K562 (cell line): ENCODE measurements around the gene RAB38.

Experiments used
- ETV5 ChIP-seq: sonication (generic); formaldehyde crosslinking; IDR thresholded peaks from 2 replicates; pipeline ENCODE4 v1.4.0; 2020; ENCODE audit warnings: low read depth, mild to moderate bottlenecking, missing genetic modification reagents
- EZH2 ChIP-seq: IDR thresholded peaks from 2 replicates; pipeline ENCODE4 v1.6.1; 2012; ENCODE audit warnings: low read depth, mild to moderate bottlenecking, inconsistent platforms, low read length, borderline replicate concordance
- GABPA ChIP-seq: fragments of 200-800 bp; sonication (Bioruptor generic); conservative IDR thresholded peaks from 2 replicates; pipeline ENCODE4 v1.6.1; 2016; ENCODE audit warnings: low read depth, missing genetic modification characterization, missing compliant biosample characterization
- JUNB ChIP-seq: fragments of 450-650 bp; formaldehyde crosslinking; conservative IDR thresholded peaks from 2 replicates; pipeline ENCODE4 v1.4.0; 2020; ENCODE audit warnings: mild to moderate bottlenecking
- MAX ChIP-seq: sonication (generic); formaldehyde crosslinking; IDR thresholded peaks from 2 replicates; pipeline ENCODE4 v1.9.0; 2022; ENCODE audit warnings: mild to moderate bottlenecking, missing genetic modification reagents
- NR3C1 ChIP-seq: sonication (generic); formaldehyde crosslinking; IDR thresholded peaks from 2 replicates; pipeline ENCODE4 v1.8.1; 2022; ENCODE audit warnings: missing genetic modification reagents
- TBP ChIP-seq: optimal IDR thresholded peaks from 2 replicates; pipeline ENCODE3; 2011; ENCODE audit warnings: low read depth, low read length, improper control_type of control experiment
- TCF7 ChIP-seq: sonication (generic); IDR thresholded peaks from 2 replicates; pipeline ENCODE4 v1.6.1; 2016; ENCODE audit warnings: antibody characterized with exemption, borderline replicate concordance
- YY1 ChIP-seq, 3 experiments: IDR thresholded peaks; 2 replicates each; pipeline ENCODE4 v1.6.1; 2011; ENCODE audit warnings: low read length in 2 of 3, mild to moderate bottlenecking in 2 of 3, moderate library complexity in 2 of 3, borderline replicate concordance in 1 of 3, control low read depth in 1 of 3, low read depth in 1 of 3; ENCODE audit not compliant: insufficient read depth in 3 of 3, insufficient replicate concordance in 2 of 3, control insufficient read depth in 1 of 3, insufficient read length in 1 of 3; ENCODE audit errors: extremely low read depth in 1 of 3
- ZNF277 ChIP-seq: fragments of 250-450 bp; sonication (Bioruptor Pico); IDR thresholded peaks from 2 replicates; pipeline ENCODE4 v1.8.0; 2022; ENCODE audit warnings: inconsistent platforms, mild to moderate bottlenecking, moderate library complexity, borderline replicate concordance
- TF ChIP-seq, protein P1 (sequence below), 3 experiments: IDR thresholded peaks in 2 of 3; conservative IDR thresholded peaks in 1 of 3; 2 replicates each; pipeline ENCODE4 v1.5.1; 2011 to 2012; ENCODE audit warnings: low read length in 3 of 3, mild to moderate bottlenecking in 3 of 3, control low read depth in 2 of 3, improper control_type of control experiment in 1 of 3, inconsistent platforms in 1 of 3, low read depth in 1 of 3, mixed read lengths in 1 of 3, moderate library complexity in 1 of 3; ENCODE audit not compliant: insufficient read depth in 2 of 3
- TF ChIP-seq, protein P2 (sequence below): sonication (generic); formaldehyde crosslinking; IDR thresholded peaks from 2 replicates; pipeline ENCODE4 v1.8.1; 2023; ENCODE audit warnings: mild to moderate bottlenecking, missing genetic modification reagents

GRCh38 chr11:88068848-88069554 is 106.2 kb downstream of the RAB38 start:
- TF ChIP-seq TCF7, result no peak
- TF ChIP-seq EZH2, result no peak
- no peak for TF ChIP-seq TBP
- TF ChIP-seq, protein P1, sequence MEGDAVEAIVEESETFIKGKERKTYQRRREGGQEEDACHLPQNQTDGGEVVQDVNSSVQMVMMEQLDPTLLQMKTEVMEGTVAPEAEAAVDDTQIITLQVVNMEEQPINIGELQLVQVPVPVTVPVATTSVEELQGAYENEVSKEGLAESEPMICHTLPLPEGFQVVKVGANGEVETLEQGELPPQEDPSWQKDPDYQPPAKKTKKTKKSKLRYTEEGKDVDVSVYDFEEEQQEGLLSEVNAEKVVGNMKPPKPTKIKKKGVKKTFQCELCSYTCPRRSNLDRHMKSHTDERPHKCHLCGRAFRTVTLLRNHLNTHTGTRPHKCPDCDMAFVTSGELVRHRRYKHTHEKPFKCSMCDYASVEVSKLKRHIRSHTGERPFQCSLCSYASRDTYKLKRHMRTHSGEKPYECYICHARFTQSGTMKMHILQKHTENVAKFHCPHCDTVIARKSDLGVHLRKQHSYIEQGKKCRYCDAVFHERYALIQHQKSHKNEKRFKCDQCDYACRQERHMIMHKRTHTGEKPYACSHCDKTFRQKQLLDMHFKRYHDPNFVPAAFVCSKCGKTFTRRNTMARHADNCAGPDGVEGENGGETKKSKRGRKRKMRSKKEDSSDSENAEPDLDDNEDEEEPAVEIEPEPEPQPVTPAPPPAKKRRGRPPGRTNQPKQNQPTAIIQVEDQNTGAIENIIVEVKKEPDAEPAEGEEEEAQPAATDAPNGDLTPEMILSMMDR (IDR thresholded peaks at IDR 0.05 in 2 of 3, conservative IDR thresholded peaks at IDR 0.05 in 1 of 3; ENCODE audit: insufficient read depth in 2 of 3, low read depth in 1 of 3, low read length in 3 of 3), result no peak
- no peak for TF ChIP-seq ZNF277 (CRISPR knock-in tag)
- no peak for TF ChIP-seq JUNB (CRISPR knock-in tag)
- TF ChIP-seq MAX, result no peak
- no peak for TF ChIP-seq GABPA (tag)
- TF ChIP-seq YY1 (IDR thresholded peaks at IDR 0.05; ENCODE audit: borderline replicate concordance in 1 of 3, control insufficient read depth in 1 of 3, extremely low read depth in 1 of 3, insufficient read depth in 3 of 3, insufficient read length in 1 of 3, insufficient replicate concordance in 2 of 3, low read depth in 1 of 3, low read length in 2 of 3), result no peak
- TF ChIP-seq ETV5 (CRISPR knock-in tag), result no peak
- TF ChIP-seq, protein P2, sequence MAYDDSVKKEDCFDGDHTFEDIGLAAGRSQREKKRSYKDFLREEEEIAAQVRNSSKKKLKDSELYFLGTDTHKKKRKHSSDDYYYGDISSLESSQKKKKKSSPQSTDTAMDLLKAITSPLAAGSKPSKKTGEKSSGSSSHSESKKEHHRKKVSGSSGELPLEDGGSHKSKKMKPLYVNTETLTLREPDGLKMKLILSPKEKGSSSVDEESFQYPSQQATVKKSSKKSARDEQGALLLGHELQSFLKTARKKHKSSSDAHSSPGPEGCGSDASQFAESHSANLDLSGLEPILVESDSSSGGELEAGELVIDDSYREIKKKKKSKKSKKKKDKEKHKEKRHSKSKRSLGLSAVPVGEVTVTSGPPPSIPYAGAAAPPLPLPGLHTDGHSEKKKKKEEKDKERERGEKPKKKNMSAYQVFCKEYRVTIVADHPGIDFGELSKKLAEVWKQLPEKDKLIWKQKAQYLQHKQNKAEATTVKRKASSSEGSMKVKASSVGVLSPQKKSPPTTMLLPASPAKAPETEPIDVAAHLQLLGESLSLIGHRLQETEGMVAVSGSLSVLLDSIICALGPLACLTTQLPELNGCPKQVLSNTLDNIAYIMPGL, result no peak
- TF ChIP-seq NR3C1 (CRISPR knock-in tag), result no peak
